Testis (tissue), 5 donors: ENCODE measurements around the gene ARFIP2. TPM values are rescaled to one million over a fixed set of nuclear protein-coding genes. Genes with fewer than 3 reads are reported as not detected.

Source experiments
- DNase-seq: peaks from one replicate; pipeline ENCODE4 v3.0.0-alpha.2; 2019
- H3K27ac ChIP-seq, 2 donors: fragments of 200-600 bp; sonication (generic); one replicate each; pipeline ENCODE4 v1.5.1; 2019
- H3K27me3 ChIP-seq: fragments of 200-600 bp; sonication (generic); one replicate; pipeline ENCODE4 v1.5.1; 2019
- H3K36me3 ChIP-seq: fragments of 200-600 bp; sonication (generic); one replicate; pipeline ENCODE4 v1.5.1; 2017; ENCODE audit warnings: low read depth; ENCODE audit errors: missing control alignments
- H3K4me1 ChIP-seq: fragments of 200-600 bp; sonication (generic); one replicate; pipeline ENCODE4 v1.5.1; 2019
- H3K4me3 ChIP-seq, 2 donors: fragments of 200-600 bp; sonication (generic); one replicate each; pipeline ENCODE4 v1.5.1; 2017 to 2019
- H3K9me3 ChIP-seq: fragments of 200-600 bp; sonication (generic); one replicate; pipeline ENCODE4 v1.5.1; 2017
- CTCF ChIP-seq, 3 experiments: fragments of 450-650 bp in 2 of 3; fragments of 200-600 bp in 1 of 3; sonication (generic) in 1 of 3; IDR thresholded peaks; one replicate each; pipeline ENCODE4 v1.5.1; 2016 to 2019; ENCODE audit warnings: antibody characterized with exemption in 3 of 3, mild to moderate bottlenecking in 2 of 3, moderate library complexity in 1 of 3
- POLR2A ChIP-seq: fragments of 450-650 bp; IDR thresholded peaks from one replicate; pipeline ENCODE4 v1.6.1; 2017; ENCODE audit warnings: antibody characterized with exemption, mild to moderate bottlenecking, moderate library complexity
- WGBS, 2 donors: methylation state at CpG; one replicate each; pipeline ENCODE4 v1.1.5; 2018; 5-methylcytosine and 5-hydroxymethylcytosine counted together
- intact Hi-C: fragments of 100-400 bp; cut with DNase I; formaldehyde crosslinking; loops from one replicate; pipeline ENCODE4 v1.15.1; 2023; ENCODE audit warnings: low total_unique reads
- long read RNA-seq, 2 donors: transcript quantifications; one replicate each; lab custom pipeline, GENCODE V29; 2026
- polyA plus RNA-seq: library from polyadenylated mRNA; stranded (reverse); fragments of 350-450 nt; fragmentation: Illumina TruSeq; extraction: RNeasy Lipid Tissue Mini Kit (QIAGEN cat#74804); gene quantifications from one replicate; pipeline ENCODE4 v1.2.3, GENCODE V29; 2014; ENCODE audit warnings: low read depth, low replicate concordance; ENCODE audit not compliant: insufficient read depth
- total RNA-seq, 2 donors: library from RNA; depleted of rRNA; stranded (reverse); fragments of >200 nt; gene quantifications; one replicate each; pipeline ENCODE4 v1.2.3, GENCODE V29; 2016

The ARFIP2 gene
- total RNA-seq (10 to 100 TPM; 70.2 to 80.1 TPM), polyA plus RNA-seq (56.1 TPM)
- long read RNA-seq, donor 1, transcript ARFIP2-201 (8 exons, 2,543 nt) = minor isoform, 6 of 48 reads
- long read RNA-seq, donor 1, transcript ARFIP2-202 (8 exons, 1,868 nt) = major isoform, 8 of 48 reads
- long read RNA-seq, donor 1, partial matches to known transcripts = 32 of 48 reads
- long read RNA-seq, donor 1, other reads (novel, unspliced or antisense) = 0 of 48 reads
- long read RNA-seq, donor 2, partial matches to known transcripts = 0 of 5 reads
- long read RNA-seq, donor 2, other reads (novel, unspliced or antisense) = 0 of 5 reads

GRCh38 chr11:6481012-6481923 is at the start of gene ARFIP2, which contains the start of gene TIMM10B:
Gene ARFIP2 (minus strand): TSS chr11:6481331. CDS start chr11:6480421, 910 bp downstream.
Gene TIMM10B (plus strand): TSS chr11:6481501. CDS start chr11:6481517, 16 bp downstream.
- peak; percentile 100 for DNase-seq
- H3K4me3 ChIP-seq = peak within 1 kb of the TSS; percentile 74 to 90
- peak within 1 kb of the TSS; percentile 87 to 88 for H3K27ac ChIP-seq
- WGBS, 2 donors = 0 to 1% methylated on average over 44 to 66 of the region's 66 CpGs
- H3K4me1 ChIP-seq = peaks cover 18% of the 10 kb centered on the region
- TF ChIP-seq POLR2A = peak; percentile 39
- TF ChIP-seq CTCF (IDR thresholded peaks at IDR 0.05) = no peak
- no peaks in the 10 kb centered on the region for H3K9me3 ChIP-seq
- intact Hi-C loops = no loop called here
- no peaks in the 10 kb centered on the region for H3K36me3 ChIP-seq
- no peaks in the 10 kb centered on the region for H3K27me3 ChIP-seq

GRCh38 chr11:6530848-6531247 is 49.7 kb upstream of the ARFIP2 start:
- H3K4me3 ChIP-seq = no peak overlapping the region
- no peaks in the 10 kb centered on the region for H3K9me3 ChIP-seq
- H3K36me3 ChIP-seq = no peaks in the 10 kb centered on the region
- H3K27ac ChIP-seq = no peak overlapping the region
- no peaks in the 10 kb centered on the region for H3K4me1 ChIP-seq
- no peak for DNase-seq
- WGBS, 2 donors = 93 to 94% methylated on average over 2 of the region's 2 CpGs
- TF ChIP-seq CTCF (IDR thresholded peaks at IDR 0.05) = no peak
- no peak for TF ChIP-seq POLR2A
- no peaks in the 10 kb centered on the region for H3K27me3 ChIP-seq
- intact Hi-C loops = no loop called here

- 93 to 95% methylated on average over 2 of the region's 2 CpGs for WGBS, 2 donors
- H3K4me3 ChIP-seq = no peak overlapping the region
- H3K9me3 ChIP-seq = no peaks in the 10 kb centered on the region
- H3K36me3 ChIP-seq = no peaks in the 10 kb centered on the region
- DNase-seq = no peak
- H3K27me3 ChIP-seq = no peaks in the 10 kb centered on the region
- H3K4me1 ChIP-seq = no peaks in the 10 kb centered on the region
- no peak overlapping the region for H3K27ac ChIP-seq
- TF ChIP-seq CTCF (IDR thresholded peaks at IDR 0.05) = no peak
- TF ChIP-seq POLR2A = no peak
- intact Hi-C loops = no loop called here
Measured at GRCh38 chr11:6529266-6529665, 48.1 kb upstream of the ARFIP2 start.

GRCh38 chr11:6526411-6527135 is 45.4 kb upstream of the ARFIP2 start:
- 92 to 94% methylated on average over 3 of the region's 3 CpGs for WGBS, 2 donors
- Histone ChIP-seq H3K36me3 (no peaks in the 10 kb centered on the region), H3K4me3 (no peak overlapping the region), H3K9me3 (no peaks in the 10 kb centered on the region), H3K4me1 (no peaks in the 10 kb centered on the region), H3K27ac (no peak overlapping the region), H3K27me3 (no peaks in the 10 kb centered on the region)
- TF ChIP-seq POLR2A (no peak), CTCF (IDR thresholded peaks at IDR 0.05) (no peak)
- no peak for DNase-seq
- intact Hi-C loops = no loop called here
